Measurements from ENCODE around the gene WNT10A.

DNA sequence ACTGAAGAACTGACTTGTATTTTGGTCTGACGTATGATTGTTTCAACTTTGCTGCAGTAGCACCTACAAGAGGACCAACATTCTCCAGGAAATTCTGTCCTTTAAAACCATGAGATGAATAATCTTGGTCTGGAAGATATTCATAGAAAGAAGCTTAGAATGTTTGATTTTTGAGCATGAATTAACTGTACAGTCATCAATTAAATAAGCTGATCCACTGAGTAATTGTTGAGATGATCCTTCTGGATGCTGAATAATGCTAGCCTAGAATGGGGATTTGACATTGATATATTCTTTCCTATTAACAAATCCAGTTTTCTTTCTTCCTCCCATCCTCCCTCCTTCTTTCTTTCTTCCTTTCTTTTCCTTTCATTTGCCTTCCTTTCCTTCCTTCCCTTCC is 39.9 kb downstream of the WNT10A start:
- TF ChIP-seq, protein P1, sequence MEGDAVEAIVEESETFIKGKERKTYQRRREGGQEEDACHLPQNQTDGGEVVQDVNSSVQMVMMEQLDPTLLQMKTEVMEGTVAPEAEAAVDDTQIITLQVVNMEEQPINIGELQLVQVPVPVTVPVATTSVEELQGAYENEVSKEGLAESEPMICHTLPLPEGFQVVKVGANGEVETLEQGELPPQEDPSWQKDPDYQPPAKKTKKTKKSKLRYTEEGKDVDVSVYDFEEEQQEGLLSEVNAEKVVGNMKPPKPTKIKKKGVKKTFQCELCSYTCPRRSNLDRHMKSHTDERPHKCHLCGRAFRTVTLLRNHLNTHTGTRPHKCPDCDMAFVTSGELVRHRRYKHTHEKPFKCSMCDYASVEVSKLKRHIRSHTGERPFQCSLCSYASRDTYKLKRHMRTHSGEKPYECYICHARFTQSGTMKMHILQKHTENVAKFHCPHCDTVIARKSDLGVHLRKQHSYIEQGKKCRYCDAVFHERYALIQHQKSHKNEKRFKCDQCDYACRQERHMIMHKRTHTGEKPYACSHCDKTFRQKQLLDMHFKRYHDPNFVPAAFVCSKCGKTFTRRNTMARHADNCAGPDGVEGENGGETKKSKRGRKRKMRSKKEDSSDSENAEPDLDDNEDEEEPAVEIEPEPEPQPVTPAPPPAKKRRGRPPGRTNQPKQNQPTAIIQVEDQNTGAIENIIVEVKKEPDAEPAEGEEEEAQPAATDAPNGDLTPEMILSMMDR (IDR thresholded peaks at IDR 0.05) = no peak
- no peak for TF ChIP-seq POLR2A (IDR thresholded peaks at IDR 0.05)
